GM13976 (cell line): ENCODE measurements around the gene DNAH9.

Experiments
- DNase-seq: peaks from one replicate; pipeline ENCODE4 v3.0.0; 2012; ENCODE audit warnings: low spot score
- in situ Hi-C: fragments of 300-500 bp; cut with MboI; formaldehyde crosslinking; loops from one replicate; pipeline ENCODE4 v1.12.0; 2022; ENCODE audit warnings: low sequenced_read_pairs, mixed read lengths, inconsistent platforms; ENCODE audit not compliant: unreplicated experiment
- TF ChIP-seq, protein P1 (sequence below): IDR thresholded peaks from 2 replicates; pipeline ENCODE4 v1.5.1; 2012; ENCODE audit warnings: borderline replicate concordance, mild to moderate bottlenecking; ENCODE audit not compliant: insufficient read depth; ENCODE audit errors: extremely low read depth, missing control alignments, control extremely low read depth

DNAH9 gene

DNA sequence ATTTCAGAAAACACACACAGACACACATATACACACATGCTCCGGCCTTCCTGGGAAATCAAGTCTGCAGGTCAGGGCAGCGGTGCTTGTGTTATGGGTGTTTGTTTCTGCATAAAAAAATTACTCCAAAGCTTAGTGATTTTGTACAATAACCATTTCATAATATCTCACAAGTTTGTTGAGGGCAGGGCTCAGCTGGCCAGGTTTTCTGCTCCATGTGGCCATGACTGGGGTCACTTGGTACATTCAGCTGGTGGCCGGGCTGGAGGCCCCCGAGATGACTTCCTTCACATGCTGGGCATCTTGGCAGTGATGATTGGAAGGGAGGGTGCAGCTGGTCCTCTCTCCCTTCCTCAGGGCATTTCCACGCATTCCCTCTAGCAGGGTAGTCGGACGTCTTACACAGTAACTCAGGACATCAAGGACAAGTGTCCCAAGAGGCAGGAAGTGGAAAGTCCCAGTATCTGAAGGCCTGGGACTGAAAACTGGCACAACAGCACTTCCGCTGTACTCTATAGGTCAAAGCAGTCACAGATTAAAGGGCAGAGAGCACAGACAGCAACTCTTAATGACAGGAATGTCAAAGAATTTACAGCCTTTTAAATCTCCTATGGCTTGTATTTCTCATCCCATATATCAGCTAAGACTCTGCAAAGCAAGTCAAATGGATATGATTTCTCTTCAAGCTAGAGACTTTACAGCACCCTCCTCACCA, 271.6 kb downstream of the DNAH9 start:
- no peak for DNase-seq
- TF ChIP-seq, protein P1, sequence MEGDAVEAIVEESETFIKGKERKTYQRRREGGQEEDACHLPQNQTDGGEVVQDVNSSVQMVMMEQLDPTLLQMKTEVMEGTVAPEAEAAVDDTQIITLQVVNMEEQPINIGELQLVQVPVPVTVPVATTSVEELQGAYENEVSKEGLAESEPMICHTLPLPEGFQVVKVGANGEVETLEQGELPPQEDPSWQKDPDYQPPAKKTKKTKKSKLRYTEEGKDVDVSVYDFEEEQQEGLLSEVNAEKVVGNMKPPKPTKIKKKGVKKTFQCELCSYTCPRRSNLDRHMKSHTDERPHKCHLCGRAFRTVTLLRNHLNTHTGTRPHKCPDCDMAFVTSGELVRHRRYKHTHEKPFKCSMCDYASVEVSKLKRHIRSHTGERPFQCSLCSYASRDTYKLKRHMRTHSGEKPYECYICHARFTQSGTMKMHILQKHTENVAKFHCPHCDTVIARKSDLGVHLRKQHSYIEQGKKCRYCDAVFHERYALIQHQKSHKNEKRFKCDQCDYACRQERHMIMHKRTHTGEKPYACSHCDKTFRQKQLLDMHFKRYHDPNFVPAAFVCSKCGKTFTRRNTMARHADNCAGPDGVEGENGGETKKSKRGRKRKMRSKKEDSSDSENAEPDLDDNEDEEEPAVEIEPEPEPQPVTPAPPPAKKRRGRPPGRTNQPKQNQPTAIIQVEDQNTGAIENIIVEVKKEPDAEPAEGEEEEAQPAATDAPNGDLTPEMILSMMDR: no peak
- in situ Hi-C loops: no loop called here

DNA sequence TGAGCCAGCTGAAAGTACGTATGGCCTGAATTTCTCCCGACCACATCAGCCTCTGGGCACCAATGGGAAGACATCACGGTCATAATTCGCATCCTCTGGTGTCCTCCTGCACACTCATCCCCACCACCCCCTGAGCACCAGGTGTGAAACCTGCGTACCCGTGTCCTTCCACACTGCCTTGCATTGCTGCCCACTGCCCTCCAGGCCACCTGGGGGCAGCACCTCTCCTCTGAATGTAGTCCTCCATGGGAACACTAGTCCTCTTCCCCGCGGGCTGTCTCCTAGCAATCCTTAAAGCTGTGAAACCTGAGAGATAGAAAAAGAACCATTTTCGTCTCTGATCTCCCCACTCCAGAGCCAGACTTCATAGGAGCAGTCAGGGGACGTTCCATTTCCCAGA, 273.5 kb downstream of the DNAH9 start:
- in situ Hi-C loops: no loop called here
- TF ChIP-seq, protein P1: no peak
- no peak for DNase-seq

DNA sequence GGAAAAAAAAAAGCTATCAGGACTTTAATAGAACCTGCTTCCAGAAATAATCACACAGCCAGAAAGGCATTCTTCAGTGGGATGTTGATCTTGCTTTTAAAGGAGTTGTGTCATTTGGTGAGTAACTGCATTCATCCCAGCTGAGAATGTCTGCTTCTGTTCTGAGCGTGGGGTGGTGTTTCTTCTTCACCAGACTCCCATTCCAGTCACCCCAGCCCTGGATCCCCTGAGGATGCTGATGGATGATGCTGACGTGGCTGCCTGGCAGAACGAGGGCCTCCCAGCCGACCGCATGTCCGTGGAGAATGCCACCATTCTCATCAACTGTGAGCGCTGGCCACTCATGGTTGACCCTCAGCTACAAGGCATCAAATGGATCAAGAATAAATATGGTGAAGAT, 276.5 kb downstream of the DNAH9 start:
- in situ Hi-C loops: no loop called here
- TF ChIP-seq, protein P1: no peak
- DNase-seq: no peak

DNA sequence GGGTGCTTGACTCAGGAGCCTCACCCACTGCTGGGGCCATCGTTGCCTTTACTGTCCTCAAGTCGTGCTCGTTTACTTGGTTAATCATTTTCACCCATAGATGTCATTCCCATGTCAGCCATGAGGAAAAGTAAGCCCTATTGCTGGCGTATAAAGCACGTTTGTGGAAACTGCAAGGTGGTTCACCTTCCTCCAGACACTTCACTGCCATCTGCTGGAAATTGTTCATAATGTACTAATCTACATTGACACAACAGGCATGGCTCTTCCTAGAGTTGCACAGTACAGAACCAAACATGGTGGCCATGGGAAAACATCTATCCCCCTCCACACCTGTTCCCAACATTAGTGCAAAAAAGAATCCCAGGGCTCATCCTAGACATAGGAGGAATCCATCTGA, 282.4 kb downstream of the DNAH9 start:
- TF ChIP-seq, protein P1: no peak
- in situ Hi-C loops: no loop called here
- no peak for DNase-seq

DNA sequence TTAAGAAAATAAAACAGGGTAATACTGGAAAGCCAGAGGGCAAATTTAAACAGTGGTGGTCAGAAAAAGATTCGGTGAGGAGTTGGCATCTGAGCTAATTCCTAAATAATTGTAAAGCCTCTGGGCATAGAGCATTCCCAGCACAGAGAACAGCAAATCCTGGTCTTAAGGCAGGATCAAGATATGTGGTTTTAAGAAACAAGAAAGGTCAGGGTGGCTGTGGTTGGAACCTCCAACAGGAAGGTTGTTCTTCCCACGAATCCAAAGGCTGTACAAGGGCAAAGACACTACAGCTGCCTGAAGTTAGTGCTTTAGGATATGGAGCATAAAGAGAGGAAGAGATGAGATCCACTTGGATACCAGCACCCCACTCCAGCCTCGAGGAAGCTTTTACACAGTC, 284.4 kb downstream of the DNAH9 start:
- DNase-seq: no peak
- TF ChIP-seq, protein P1: no peak
- in situ Hi-C loops: no loop called here

DNA sequence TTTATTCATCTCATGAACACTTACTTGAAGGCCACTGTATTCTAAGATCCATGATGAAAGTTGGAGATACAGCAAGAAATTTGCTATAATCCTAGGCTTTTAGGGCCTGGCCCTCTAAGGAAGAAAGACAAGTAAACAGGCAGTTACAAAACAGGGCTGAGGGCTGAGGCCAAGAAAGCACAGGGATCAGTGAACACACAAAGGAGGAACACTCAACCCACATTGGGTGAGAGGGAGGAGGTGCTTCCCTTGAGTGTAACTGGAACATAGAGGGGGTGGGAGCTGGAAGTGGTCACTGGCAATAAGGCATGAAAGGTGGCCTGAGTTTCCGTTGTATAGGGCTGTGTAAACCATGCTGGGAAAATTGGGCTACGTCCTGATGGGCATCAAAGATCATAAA, 286.8 kb downstream of the DNAH9 start:
- TF ChIP-seq, protein P1: no peak
- DNase-seq: no peak
- in situ Hi-C loops: no loop called here

DNA sequence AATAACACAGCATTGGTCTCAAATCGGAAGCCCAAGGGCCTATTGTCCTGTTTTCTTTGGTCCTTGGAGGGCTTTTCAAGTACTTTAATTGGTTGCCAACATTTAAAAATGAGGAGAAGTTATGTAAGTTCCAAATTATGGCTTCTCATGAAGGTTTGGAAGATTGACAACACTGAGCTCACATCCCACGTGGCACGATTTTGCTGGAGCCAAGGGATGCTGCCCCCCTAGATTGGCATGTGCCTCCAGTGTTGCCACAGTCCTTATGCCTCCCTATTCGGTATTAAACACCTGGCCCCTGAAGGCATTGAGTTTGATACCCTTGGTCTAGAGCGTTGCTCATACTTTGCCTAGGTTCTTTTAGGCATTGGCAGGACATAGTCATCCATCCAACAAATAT, 291.0 kb downstream of the DNAH9 start:
- TF ChIP-seq, protein P1: no peak
- DNase-seq: no peak
- in situ Hi-C loops: no loop called here
